ENCODE data around the gene MYO9B.

- TF ChIP-seq CTCF (conservative IDR thresholded peaks at IDR 0.05) (no peak), EZH2 (IDR thresholded peaks at IDR 0.05; ENCODE audit: low read depth) (no peak)
Observed at GRCh38 chr19:17248011-17248776, 172.6 kb downstream of the MYO9B start.

Measured in PC-9 (cell line).